HG03457 (cell line): ENCODE measurements around the gene EPG5.
"Not testable (repeated sequence)": the region's sequence is repeated elsewhere in the genome, so short reads cannot be mapped to it uniquely, and the experiment has no call there.

Experiments used
- ATAC-seq: cut with Tn5 transposase; IDR thresholded peaks from one replicate; pipeline ENCODE4 v1.9.1; 2021; ENCODE audit warnings: moderate number of reproducible peaks; ENCODE audit not compliant: unreplicated experiment

The EPG5 gene

GRCh38 chr18:45967007-45967706 lies at the start of gene EPG5:
Gene EPG5 (minus strand): TSS chr18:45967329. CDS start chr18:45967239, 90 bp downstream.
- peak; percentile 84 for ATAC-seq

- peak; percentile 66 for ATAC-seq
Observed at GRCh38 chr18:46013484-46014189, 46.5 kb upstream of the EPG5 start.

GRCh38 chr18:46010676-46011075 lies 43.5 kb upstream of the EPG5 start:
- ATAC-seq: no peak

- ATAC-seq: no peak
Observed at GRCh38 chr18:46010050-46010449, 42.9 kb upstream of the EPG5 start.

GRCh38 chr18:46009125-46009840 lies 42.2 kb upstream of the EPG5 start:
- no peak for ATAC-seq

GRCh38 chr18:46008531-46008930 lies 41.4 kb upstream of the EPG5 start:
- no peak for ATAC-seq

GRCh38 chr18:46007165-46007564 lies 40.0 kb upstream of the EPG5 start:
- ATAC-seq: no peak

GRCh38 chr18:46002934-46003333 lies 35.8 kb upstream of the EPG5 start:
- no peak for ATAC-seq

- ATAC-seq: no peak
Observed at GRCh38 chr18:46001892-46002291, 34.8 kb upstream of the EPG5 start.

GRCh38 chr18:46001074-46001473 lies 33.9 kb upstream of the EPG5 start:
- no peak for ATAC-seq

- ATAC-seq: no peak
Observed at GRCh38 chr18:45999536-45999935, 32.4 kb upstream of the EPG5 start.

- ATAC-seq: no peak
Observed at GRCh38 chr18:45998244-45998643, 31.1 kb upstream of the EPG5 start.

GRCh38 chr18:45997700-45998151 lies 30.6 kb upstream of the EPG5 start:
- ATAC-seq: no peak

GRCh38 chr18:45995461-45995860 lies 28.3 kb upstream of the EPG5 start:
- no peak for ATAC-seq

- no peak for ATAC-seq
Observed at GRCh38 chr18:45993438-45993837, 26.3 kb upstream of the EPG5 start.

- ATAC-seq: not testable (repeated sequence)
Observed at GRCh38 chr18:45992527-45992926, 25.4 kb upstream of the EPG5 start.

GRCh38 chr18:45991788-45992187 lies 24.7 kb upstream of the EPG5 start:
- no peak for ATAC-seq

- ATAC-seq: no peak
Observed at GRCh38 chr18:45984546-45985235, 17.6 kb upstream of the EPG5 start.

- no peak for ATAC-seq
Observed at GRCh38 chr18:45981821-45982220, 14.7 kb upstream of the EPG5 start.

- no peak for ATAC-seq
Observed at GRCh38 chr18:45980229-45980628, 13.1 kb upstream of the EPG5 start.

- ATAC-seq: no peak
Observed at GRCh38 chr18:45978084-45978483, 11.0 kb upstream of the EPG5 start.
